GM10847 (cell line): ENCODE measurements around the gene C10orf62.

Experiments used
- POLR2A ChIP-seq: IDR thresholded peaks from 2 replicates; pipeline ENCODE4 v1.6.1; 2011; ENCODE audit not compliant: insufficient read length; ENCODE audit errors: extremely low read depth

Gene C10orf62

DNA sequence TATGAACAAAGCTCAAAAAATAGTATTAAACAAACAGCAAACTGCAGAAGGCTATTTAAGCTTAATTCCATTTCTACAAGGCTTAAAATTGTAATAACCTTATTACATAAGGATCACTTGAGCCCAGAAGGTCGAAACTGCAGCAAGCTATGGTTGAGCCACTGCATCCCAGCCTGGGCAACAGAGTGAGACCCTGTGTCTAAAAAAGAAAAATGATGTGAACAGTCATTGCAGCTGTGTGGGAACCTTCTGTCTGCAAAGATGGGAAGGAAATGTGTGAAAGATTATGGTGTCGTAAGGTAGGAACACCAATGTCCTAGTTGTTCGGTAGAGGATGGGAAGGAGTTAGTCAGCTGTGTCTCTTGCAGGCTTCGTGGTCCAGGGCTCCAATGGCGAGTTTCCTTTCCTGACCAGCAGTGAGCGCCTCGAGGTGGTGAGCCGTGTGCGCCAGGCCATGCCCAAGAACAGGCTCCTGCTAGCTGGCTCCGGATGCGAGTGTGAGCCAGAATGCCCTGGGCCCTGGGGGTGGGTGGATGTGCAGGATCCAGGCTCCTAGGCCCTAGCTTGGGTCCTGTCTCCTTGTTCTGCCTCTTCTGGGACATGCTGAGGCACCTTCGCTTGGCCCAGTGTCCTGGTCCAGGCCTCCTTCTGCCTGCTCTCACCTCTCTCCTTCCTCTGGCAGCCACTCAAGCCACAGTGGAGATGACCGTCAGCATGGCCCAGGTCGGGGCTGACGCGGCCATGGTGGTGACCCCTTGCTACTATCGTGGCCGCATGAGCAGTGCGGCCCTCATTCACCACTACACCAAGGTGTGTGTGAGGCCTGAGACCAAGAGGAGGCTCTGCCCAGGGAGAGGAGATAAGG is 9.1 kb downstream of the C10orf62 start:
- no peak for TF ChIP-seq POLR2A

DNA sequence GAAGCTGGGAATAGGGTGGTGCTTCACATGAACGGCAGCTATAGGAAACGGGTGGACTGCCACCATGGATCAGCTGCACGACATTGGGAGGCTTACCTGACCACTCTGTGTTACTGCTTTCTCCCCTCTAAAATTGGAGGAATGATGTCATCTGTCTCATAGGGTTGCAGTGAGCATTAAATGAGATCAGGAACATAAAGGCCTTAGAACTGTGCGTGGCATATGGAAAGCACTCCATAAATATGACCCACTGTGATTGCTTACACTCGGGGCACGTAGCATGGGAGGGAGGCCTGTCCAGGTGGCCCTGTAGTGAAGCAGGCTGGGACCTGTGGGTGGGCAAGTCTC is 9.7 kb downstream of the C10orf62 start:
- no peak for TF ChIP-seq POLR2A

DNA sequence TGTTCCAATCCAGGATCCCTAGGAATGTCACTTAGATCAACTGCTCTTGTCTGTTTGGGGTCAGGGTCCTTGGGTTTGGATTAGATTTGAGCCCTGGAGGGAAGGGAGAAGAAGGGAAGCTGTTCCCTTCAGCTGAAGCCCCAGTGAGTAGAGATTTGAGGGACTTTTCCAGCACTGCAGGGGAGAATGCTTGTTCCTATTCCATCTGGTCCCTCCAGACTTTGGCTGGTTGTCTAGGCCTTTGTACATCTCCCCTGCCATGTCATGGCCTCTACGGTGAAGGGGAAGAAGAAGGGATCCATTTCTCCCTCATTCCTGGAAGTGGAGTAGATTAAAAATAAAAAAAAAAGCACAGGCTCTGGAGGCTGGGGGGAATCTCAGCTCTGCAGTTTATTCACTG is 11.1 kb downstream of the C10orf62 start:
- no peak for TF ChIP-seq POLR2A

DNA sequence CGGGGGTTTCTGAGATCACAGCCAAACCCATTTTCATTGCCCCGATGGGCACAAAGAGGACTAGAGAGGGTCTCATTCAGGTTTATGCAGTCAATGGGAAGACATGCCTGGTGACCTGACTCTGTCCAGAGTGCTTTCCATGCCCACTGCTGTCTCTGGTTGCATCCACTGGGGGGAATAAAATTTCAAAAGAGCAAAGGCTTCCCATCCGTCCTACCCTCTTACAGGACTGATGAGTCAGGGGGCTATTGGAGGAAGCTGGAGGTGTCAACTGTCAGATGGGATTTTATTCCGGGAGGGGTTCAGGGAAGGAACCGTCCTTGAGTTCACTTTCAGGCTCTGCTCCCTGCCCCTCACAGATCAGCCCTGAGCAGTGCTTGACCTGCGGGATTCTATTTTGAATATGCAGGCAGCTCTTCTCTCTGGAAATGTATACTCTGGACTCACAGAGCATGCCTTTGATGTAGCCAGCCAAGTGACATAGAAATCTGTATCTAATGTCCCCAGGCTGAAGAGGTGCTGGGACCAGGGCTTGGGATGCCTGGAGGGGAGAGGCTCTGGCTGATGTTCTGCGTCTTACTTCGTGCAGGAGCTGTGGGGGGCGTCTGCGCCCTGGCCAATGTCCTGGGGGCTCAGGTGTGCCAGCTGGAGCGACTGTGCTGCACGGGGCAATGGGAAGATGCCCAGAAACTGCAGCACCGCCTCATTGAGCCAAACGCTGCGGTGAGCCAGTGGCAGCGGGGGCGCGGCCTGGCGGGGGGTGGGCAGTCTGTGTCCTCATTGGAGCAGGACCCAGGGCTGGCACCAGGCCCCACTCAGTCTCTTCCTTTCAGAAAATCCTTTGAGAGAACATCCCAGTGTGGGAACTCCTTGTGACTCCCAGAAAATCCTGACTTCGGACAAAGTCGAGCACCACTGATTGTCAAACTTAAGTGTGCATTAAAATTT is 12.0 kb downstream of the C10orf62 start:
- no peak for TF ChIP-seq POLR2A

DNA sequence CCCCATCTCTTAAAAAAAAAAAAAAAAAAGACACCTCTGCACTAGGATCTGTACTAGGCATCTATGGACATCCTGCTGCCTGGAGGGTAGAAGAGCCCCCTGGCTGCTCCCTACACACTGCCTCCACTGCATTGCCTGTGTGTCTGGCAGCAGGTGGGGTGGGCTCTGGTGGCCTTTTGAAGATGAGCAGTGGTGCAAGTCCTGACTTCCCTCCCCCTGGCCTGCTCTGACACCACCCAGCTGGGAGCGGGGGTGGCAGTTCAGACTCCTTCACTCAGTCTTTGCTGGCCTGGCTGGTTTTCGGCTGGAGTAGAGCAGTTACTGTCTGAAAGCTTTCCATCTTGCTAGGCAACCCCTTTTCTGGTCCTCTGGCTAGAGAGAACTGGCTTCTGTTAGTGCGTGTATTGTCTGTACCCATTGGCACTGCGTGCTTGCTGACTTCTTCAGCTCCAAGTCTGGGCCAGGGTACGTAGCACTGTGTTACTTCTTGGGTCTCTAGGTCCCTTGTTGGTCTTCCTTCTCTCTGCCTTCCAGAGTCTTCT is 17.6 kb downstream of the C10orf62 start:
- TF ChIP-seq POLR2A, result no peak

DNA sequence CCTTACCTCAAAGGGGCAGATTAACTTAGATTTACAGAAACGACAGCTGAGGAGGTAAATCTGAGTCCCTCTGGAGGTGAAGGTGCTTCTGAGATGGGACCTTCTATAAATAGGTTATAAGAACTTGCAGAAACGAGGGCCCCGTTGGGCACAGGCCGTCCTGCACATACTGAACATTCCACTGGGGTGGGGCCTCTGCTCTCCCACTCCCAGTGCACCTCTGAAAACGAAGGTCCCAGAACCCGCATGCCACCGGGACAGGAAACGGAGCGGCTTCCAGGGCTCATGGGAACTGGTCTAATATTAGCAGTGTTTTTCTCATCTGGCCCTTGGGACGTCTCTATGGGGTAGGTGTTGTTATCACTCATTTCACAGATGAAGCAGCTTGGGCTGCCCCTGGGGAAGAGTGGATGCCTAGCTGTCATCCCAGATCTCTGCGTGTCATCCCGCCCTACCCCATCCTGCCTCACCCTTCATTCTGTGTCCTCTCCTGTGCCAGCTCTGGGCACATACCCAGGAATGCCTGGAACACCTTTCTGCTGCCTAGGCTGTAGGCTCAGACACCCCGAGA is 19.6 kb downstream of the C10orf62 start:
- TF ChIP-seq POLR2A, result no peak

DNA sequence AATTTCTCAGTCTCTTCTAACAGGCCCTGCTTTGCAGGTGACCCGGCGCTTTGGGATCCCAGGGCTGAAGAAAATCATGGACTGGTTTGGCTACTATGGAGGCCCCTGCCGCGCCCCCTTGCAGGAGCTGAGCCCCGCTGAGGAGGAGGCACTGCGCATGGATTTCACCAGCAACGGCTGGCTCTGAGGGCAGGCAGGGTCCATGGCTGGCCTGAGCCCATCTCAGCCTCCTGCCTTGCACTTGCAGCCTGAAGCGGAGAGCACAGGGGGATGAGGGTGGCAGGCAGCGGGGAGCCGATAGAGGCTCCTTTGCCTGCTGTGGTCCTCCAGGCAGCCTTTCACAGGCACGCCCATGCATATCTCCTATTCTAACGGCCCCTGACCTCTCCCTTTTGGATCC is 22.0 kb downstream of the C10orf62 start:
- TF ChIP-seq POLR2A, result no peak

GRCh38 chr10:97612386-97612785 is 22.9 kb downstream of the C10orf62 start:
- TF ChIP-seq POLR2A, result no peak

DNA sequence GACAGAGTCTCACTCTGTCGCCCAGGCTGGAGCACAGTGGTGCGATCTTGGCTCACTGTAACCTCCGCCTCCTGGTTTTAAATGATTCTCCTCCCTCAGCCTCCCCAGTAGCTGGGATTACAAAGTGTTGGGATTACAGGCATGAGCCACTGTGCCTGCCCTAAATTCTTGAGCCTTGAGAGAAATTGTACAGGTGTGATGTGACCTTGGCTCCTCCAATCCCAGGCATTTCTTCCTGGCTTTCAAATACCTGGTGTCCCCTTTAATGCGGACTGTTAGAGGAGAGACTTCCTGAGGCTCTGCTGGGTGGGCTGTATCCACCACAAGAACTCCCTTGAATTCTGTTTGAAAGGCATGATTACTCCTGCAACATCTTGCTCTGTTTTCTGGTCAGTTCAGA is 28.8 kb downstream of the C10orf62 start:
- no peak for TF ChIP-seq POLR2A

DNA sequence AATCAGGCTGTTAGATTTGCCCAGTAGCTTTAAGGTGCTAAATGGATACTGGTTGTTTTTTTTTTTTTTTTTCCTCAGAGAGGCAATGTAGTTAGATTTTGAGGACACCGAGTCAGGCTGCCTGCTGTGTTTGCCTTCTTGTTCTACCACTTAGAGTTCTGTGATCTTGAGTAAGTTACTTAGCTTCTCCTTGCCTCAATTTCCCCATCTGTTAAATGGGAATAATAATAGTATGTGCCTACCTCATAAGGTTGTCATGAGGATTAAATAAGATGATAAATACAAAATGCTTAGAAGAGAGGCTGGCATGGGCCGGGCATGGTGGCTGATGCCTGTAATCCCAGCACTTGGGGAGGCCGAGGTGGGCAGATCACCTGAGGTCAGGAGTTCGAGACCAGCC is 29.2 kb downstream of the C10orf62 start:
- no peak for TF ChIP-seq POLR2A

- no peak for TF ChIP-seq POLR2A
Observed at GRCh38 chr10:97623277-97623676, 33.8 kb downstream of the C10orf62 start.

GRCh38 chr10:97627731-97628130 is 38.2 kb downstream of the C10orf62 start:
- TF ChIP-seq POLR2A, result no peak

DNA sequence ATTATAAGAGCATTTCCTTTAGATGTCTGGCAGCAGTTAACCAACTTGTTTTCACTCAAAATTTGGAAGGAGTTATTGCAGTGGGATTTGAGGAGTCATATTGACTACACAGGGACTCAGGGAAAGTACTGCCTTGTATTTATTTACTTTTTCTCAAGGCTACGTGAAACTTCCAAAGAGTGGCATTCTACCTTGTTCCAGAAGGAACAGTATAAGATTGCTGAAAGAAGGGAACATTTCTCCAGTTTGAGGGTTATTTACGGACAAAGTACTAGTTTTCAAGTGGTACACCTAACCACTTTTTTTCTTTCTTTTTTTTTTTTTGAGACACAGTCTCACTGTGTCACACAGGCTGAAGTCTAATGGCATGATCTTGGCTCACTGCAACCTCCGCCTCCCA is 38.7 kb downstream of the C10orf62 start:
- no peak for TF ChIP-seq POLR2A

- no peak for TF ChIP-seq POLR2A
Observed at GRCh38 chr10:97629289-97629688, 39.8 kb downstream of the C10orf62 start.

DNA sequence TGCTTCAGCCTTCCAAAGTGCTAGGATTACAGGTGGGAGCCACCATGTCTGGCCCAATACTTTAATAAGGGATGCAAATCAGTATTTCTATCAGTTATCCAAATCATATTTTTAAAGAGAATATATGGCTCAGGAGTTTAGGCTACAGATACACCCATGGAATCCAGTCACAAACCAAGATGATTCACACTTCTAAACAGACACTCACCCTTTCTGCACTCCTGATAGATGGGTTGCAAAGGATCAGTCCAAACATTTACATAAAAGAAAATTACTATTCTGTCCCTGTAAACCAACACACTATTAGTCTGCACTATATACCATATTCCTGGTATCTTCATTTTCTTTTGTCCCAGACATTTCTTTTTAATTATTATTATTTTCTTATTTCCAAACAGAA is 41.6 kb downstream of the C10orf62 start:
- no peak for TF ChIP-seq POLR2A
